NCI-H1105 treated with DMSO at 0.1 percent for 48 hours (cell line): ENCODE results near the gene HIPK3.

Experiments used
- DNase-seq: peaks from one replicate; lab custom pipeline; 2025; lab: John Stamatoyannopoulos, UW

HIPK3 gene

GRCh38 chr11:33307984-33308383 lies 50.8 kb downstream of the HIPK3 start:
- no peak for DNase-seq

DNA sequence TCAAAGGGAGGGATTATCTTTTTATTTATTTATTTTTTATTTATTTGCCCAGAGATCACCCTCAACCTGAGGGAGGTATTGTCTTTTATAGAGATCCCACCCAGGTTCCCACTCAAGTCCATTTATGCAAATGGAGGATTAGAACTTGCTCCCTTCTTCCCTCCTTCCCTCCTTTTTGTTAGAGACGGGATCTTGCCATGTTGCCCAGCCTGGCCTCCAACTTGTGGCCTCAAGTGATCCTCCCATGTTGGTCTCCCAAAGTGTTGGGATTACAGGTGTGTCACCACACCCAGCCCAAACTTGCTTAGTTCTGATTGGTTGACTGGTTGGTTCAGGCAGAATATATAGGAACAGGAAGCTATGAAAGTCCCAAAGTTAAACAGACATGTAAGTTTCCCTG lies 51.9 kb downstream of the HIPK3 start:
- no peak for DNase-seq

GRCh38 chr11:33310720-33311500 lies 53.7 kb downstream of the HIPK3 start:
- DNase-seq = no peak

- DNase-seq = no peak
Measured at GRCh38 chr11:33311680-33312079, 54.5 kb downstream of the HIPK3 start.

GRCh38 chr11:33315822-33316221 lies 58.6 kb downstream of the HIPK3 start:
- DNase-seq = no peak

- no peak for DNase-seq
Measured at GRCh38 chr11:33317662-33318061, 60.5 kb downstream of the HIPK3 start.

GRCh38 chr11:33320016-33320813 lies 63.0 kb downstream of the HIPK3 start:
- no peak for DNase-seq

- no peak for DNase-seq
Measured at GRCh38 chr11:33320814-33321330, 63.7 kb downstream of the HIPK3 start.

DNA sequence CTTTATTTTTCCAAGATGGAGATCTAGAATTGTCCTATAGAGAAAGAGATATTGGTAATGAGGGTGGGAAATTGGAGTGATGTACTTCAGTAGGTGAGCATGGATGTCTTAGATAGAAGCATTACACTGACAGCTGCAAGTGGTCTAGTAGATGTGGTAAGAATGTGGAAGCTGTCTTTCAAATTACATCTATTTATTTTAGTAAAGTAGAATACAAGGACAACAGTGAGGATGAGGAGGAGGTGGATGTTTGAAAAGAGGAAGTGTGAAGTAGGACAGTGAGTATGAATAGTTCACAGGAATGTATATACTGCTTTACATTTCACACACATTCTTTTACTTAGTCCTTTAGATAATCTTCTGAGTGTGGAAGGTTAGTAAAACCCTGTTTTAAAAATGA lies 64.2 kb downstream of the HIPK3 start:
- no peak for DNase-seq

DNA sequence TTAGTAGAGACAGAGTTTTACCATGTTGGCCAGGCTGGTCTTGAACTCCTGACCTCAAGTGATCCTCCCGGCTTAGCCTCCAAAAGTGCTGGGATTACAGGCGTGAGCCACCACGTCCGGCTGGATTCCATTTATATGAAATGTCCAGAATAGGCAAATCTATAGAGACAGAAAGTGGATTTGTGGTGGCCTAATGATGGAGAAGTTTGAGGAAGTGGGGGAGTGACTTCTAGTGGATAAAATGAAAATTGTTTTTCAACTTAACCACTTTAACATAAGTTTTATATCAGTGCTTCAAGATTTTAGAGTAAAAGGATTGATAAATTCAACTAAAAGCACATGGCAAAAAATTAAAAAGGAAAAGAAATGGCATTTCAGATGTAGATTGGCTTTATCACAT lies 66.2 kb downstream of the HIPK3 start:
- no peak for DNase-seq

- DNase-seq = no peak
Measured at GRCh38 chr11:33324302-33324985, 67.3 kb downstream of the HIPK3 start.

DNA sequence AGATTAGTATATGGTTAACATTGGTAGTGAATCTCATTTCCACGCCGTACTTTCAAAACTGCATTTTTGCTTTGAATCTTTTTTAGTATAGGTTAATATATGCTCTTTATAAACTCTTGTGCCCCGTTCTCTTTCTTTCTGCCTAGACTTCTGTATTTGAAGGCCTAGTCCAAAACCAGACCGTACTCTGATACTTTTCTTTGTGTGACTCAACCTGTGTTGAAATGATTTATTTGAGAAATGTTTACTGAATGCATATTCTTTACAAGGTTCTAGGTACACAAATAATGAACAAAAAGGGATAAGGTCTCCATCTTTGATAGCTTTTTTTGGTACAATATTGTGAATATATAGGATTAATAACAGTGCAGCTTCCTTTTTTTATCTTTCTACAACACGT lies 68.3 kb downstream of the HIPK3 start:
- DNase-seq = no peak

DNA sequence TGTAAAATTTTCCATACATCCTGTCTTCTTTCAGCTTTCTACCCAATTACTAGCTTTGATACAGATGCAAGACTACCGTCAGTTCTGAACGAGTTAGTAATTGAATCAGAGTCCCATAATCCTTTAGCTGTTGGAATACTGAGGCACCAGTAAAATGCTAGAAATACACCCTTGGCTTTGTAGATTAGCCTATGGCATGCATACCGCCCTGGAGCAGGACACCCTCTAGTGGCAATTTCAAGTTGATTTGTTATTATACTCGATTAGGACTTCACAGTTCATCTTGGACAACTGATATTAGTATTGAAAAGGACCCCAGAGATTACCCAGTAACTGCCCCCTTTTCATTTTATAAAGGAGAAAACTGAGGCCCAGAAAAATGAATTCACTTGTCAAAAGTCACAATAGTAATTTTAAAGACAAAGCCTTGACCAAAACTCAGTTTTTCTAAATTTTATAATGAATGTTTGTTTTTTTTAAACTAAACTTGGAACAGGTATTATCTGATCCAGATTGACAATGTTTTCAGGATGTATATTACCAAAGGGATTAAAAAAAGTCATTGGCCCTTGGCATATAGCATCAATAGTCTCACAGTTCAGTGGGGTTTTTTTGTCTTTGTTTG lies 72.6 kb downstream of the HIPK3 start:
- DNase-seq = peak; percentile 63

- DNase-seq = no peak
Measured at GRCh38 chr11:33333816-33334215, 76.6 kb downstream of the HIPK3 start.

DNA sequence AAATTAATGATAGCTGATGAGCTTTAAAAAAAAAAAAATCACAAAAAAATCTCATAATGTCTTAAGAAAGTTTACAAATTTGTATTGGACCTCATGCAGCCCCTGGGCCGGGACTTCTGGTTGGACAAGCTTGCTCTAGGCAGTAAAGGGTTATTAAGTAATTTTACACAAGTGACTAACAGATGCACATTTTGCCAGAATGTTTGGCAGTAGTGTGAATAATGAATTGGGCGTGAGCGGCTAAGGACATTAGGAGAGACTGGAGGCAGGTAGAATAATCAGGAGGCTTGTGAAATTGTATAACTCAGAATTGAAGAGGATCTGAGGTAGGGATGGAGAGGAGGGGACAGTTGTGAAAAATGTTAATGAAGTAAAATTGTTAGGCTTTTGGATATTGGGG lies 77.4 kb downstream of the HIPK3 start:
- DNase-seq = no peak

GRCh38 chr11:33339247-33339646 lies 82.1 kb downstream of the HIPK3 start:
- DNase-seq = no peak

DNA sequence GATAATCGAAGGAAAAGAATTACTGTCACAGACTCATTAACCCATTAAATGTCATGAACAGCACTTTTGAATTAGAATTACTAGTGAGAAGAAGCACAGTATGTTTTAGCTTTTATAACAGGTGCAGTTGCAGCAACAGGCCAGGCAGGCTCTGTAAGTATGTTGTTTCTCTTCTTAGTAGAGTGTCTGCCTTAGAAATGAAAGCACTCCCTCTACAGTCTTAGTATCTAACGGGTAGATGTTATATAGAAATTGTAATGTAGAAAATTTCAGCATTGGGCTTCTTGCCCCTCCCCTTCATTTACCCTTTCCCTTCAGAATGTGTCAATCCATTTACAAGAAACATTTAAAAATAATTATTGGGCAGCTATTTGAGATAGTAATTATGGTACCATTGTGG lies 87.4 kb downstream of the HIPK3 start:
- DNase-seq = no peak

- DNase-seq = no peak
Measured at GRCh38 chr11:33347490-33348125, 90.4 kb downstream of the HIPK3 start.

GRCh38 chr11:33350287-33350686 lies 93.1 kb downstream of the HIPK3 start:
- DNase-seq = no peak

DNA sequence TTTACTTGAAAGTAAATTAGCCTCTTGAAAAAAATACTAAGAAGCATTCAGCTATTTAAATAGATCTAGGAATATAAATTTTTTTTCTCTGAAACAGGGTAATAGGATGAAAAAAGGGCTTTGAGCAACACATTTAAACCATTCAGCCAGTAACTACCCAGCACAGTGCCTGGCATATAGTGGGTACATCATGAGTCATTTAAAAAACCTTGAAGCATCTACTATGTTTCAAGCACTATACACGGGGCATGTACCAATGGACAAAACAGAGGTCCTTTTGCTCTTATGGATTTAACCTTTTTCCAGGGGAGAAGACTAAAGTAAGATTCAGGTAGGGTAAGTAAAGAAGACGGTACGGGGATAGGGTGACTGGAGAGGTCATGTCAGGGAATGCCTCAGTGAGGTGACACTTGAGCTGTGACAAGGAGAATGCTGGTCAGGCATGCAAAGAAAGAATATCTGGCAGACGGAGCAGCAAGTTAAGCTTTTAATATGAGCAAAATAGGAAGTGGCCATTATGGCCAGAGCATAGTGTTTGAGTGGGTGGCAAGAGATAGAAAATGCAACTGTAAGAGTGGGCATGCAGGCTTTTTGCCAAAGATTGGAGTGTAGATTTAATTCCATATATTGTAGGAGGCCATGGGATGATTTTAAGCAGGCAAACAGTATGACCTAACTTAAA lies 101.1 kb downstream of the HIPK3 start:
- no peak for DNase-seq

- DNase-seq = no peak
Measured at GRCh38 chr11:33360642-33361041, 103.5 kb downstream of the HIPK3 start.
